Stimulated activated CD8-positive, alpha-beta memory T cell treated with anti-CD3 and anti-CD28 coated beads, Interleukin-4, amount 100 ng/mL, for 48 hours (primary cell): ENCODE measurements around the gene TEN1.

Source experiments
- DNase-seq: peaks from one replicate; pipeline ENCODE4 v3.0.0-alpha.2; 2020

TEN1 gene

DNA sequence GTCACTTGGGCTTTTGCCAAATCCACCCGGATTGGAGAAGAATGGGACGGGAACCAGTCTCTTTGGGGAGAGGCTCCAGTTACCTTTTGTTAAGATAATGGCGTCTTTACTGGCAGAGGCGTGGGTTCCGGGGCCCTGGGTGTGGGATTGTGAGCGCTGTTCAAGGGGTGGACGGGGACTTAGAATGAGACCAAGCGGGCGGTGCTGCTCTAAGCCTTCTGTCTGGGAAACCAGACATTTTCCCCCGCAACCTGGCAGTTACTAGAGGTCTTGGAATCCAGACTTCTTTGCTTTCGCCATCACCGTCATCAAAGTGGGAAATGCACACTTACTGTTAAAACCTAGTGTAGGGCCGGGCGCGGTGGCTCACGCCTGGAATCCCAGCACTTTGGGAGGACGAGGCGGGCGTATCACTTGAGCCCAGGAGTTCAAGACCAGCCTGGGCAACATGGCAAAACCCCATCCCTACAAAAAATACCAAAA is 706 bp downstream of the TEN1 start:
- no peak for DNase-seq

DNA sequence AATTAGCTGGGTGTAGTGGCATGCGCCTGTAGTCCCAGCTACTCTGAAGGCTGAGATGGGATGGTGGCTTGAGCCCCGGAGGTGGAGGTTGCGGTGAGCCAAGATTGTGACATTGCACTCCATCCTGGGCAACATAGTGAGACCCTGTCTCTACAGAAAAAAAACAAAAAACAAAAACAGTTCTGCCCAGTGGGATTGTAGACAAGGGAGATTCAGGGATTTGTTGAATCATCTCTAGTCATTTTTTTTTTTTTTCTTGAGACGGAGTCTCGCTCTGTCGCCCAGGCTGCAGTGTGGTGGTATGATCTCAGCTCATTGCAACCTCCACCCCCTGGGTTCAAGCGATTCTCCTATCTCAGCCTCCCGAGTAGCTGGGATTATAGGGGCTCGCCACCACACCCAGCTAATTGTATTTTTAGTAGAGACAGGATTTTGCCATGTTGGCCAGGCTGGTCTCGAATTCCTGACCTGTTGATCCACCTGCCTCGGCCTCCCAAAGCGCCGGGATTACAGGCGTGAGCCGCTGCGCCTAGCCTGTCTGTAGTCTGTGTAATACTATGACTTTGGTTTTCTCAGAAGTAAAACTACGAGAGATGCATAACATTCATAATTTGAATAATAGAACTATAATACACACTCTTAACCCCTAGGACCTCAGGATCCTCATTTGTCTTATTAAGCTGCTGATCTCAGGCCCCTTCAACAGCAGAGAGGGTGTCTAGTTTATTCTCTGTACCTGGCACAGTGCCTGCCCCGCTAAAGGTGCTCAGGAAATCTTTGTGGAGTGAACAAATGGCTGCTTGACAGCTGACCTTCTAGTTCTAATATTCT is 1.4 kb downstream of the TEN1 start:
- no peak for DNase-seq

DNA sequence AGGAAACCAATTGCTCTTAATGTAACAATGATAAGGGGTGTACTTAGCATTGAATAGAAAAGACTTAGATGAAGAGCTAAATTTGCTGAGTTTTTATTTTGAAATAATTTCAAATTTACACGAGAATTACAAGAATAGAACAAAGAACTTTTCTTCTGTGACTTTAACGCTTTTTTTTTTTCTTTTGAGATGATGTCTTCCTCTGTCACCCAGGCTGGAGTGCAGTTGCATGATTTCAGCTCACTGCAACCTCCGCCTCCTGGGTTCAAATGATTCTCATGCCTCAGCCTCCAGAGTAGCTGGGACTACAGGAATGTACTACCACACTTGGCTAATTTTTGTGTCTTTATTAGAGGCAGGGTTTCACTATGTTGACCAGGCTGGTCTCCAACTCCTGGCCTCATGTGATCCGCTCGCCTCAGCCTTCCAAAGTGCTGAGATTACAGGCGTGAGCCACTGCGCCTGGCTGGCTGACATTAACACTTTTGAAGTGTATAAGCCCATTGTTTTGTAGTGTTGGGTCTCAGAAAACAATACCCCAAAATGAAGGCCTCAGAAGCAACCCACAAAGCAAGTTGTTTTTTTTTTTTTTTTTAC is 2.1 kb downstream of the TEN1 start:
- DNase-seq: no peak

DNA sequence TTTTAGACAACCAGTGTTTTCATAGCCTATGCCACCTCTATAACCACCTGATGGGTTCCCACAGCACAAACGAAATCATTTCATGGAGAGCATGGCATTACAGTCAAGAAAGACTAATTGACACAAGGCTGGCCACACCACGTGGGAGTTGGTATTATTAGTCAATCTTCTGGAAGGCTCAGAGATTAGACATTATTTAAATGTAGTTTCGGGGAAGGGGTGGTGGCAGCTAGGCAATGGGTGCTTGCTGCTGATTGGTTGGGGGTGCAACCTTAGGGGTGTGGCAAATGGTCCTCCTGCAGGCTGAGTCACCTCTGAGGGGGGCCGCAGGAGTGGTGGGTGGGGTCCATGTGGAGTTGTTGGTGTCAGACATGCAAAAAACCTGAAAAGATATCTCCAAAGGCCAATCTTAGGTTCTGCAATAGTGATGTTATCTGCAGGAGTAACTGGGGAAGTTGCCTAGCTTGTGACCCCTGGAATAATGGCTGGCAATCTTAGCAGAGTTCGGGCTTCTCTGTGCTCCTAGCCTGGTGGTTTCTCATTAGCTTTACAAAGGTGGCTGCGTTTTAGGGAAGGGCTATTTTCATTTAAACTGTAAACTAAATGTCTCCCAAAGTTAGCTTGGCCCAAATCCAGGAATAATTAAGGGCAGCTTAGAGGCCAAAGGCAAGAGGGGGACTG is 4.6 kb downstream of the TEN1 start:
- no peak for DNase-seq

DNA sequence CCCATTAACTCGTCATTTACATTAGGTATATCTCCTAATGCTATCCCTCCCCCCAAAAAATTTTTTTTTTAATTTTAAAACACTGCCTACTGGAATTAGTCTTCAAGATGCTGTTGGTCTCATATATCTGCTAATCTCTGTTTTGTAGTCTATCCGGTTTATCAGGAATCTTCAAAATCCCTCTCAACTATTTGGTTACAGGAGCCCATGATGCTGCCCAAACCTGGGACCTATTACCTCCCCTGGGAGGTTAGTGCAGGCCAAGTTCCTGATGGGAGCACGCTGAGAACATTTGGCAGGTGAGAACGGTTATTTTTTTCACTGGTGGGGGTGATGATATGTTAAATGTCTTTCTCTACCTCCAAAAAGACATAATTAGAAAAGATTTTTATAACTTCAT is 6.9 kb downstream of the TEN1 start:
- DNase-seq: no peak

DNA sequence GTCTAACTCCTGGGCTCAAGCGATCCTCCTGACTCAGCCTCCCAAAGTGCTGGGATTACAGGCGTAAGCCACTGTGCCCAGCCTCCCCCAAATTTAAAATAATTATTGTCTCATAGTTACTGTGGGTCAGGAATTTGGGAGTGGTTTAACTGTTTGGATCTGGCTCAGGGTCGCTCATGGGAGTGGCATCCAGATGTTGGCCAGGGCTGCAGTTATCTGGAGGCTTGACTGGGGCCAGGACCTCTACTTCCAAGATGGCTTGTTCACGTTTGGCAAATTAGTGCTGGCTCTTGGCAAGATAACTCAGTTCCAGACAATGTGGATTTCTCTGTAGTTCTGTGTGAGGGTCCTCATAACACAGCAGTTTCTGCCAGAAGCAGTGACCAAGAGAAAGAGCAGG is 8.0 kb downstream of the TEN1 start:
- DNase-seq: no peak

DNA sequence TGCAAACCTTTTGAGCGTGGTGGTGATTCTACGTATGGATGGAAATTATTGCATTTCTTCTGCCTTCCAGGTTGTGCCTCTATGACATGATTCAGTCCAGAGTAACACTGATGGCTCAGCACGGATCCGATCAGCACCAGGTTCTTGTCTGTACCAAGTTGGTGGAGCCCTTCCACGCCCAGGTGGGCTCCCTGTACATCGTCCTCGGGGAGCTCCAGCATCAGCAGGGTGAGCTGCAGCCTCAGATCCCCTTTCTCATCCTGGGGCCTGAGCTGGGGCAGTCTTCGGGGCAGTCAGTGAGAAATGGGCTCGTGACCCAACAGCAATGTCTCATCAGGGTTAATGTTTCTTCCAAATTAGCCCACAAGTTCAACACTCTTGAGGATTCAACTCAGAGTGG is 12.4 kb downstream of the TEN1 start:
- no peak for DNase-seq

DNA sequence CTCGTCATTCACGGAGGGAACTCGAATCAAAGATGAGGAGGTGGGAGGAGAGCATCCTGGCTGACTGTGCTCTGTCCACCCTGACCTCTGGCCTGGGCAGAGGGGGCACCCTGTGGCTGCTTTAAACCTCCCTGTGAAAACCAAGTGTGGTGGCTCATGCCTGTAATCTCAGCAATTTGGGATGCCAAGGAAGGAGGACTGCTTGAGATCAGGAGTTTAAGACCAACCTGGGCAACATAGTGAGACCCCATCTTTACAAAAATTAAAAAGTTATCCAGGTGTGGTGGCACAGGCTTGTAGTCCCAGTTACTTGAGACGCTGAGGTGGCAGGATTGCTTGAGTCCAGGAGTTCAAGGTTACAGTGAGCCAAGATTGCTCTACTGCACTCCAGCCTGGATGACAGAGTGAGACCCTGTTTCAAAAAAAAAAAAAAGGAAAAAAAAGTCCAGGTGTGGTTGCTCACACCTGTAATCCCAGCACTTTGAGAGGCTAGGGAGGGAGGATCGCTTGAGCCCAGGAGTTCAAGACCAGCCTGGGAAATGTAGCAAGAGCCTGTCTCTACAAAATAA is 15.8 kb downstream of the TEN1 start:
- DNase-seq: no peak

DNA sequence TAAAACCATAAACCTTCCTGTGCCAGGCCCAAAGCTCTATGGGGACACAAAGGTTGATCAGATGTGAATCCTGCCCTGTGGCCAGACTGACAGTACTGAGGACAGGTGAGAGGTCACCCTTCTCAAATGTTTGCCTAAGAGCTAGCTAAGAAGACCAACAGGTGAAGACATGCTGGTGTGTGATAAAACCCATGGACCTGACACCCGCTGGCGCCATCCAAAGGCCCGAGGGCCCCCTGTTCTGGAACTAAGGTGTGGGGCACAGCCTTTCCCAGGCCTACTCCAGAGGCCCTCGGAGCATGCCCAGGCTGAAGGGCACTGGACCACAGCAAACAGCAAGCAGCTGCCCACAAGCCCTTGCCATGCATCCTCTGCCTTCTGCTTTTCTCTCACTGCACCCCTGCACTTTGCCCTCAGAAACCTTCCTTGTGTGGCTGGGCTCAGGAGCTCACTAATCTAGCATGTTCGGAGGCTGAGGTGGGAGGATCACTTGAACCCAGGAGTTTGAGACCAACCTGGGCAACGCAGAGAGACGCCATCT is 16.4 kb downstream of the TEN1 start:
- DNase-seq: no peak

DNA sequence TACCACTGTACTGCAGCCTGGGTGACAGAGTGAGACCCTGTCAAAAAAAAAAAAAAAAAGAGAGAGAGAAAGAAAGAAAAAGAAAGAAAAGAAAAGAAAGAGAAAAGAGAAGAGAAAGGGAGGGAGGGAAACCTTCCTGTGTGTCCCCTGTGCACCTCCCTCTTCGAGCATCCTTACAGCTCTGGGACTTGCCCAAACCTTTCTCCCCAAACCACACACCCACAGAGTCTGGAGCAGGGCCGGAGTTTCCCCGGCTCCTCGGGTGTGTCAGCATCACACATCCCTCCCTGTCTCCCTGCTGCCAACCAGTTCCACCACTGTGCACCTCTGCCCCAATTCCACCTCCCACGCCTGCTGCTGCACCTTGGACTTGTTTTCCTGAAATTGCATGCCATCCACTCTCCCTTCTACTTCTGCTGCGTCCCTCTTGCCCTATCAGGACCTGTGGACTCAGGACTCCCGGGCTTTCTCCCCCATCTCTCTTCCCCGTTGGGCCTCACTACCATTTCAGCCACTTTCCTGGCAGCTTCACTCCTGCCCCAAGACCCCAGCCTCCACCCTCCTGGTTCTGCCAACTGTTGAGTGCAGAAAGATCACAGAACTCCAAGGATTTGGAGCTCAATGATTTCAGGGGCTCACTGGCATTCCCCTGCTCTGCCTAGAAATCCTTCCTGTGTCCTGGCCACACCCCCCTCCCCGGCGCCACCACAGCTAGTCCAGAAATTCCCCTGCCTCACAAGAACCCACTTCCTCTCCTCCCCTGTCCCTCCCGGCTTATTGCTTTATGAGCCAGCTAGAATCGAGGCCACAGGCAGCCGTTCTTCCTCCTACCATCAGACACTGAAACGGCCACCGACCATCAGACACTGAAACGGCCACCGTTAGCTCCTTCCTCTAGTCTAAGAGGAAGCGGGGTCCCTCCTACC is 17.9 kb downstream of the TEN1 start:
- peak; percentile 51 for DNase-seq

DNA sequence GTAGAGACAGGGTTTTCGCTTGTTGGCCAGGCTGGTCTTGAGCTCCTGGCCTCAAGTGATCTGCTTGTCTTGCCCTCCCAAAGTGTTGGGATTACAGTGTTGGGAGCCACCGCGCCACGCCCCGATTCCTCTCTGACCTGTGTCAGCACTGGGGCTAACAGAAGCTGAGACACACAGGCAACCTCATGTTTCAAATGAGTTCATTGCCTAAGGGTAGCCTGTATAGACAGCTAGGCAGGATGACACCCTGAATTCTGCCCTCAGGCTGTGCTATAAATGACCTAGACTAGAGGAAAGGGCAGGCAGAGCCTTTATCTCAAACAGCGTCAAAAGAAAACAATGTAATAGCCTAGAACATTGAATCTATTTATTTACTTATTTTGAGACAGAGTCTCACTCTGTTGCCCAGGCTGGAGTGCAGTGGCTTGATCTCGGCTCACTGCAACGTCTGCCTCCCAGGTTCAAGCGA is 19.3 kb downstream of the TEN1 start:
- DNase-seq: no peak

DNA sequence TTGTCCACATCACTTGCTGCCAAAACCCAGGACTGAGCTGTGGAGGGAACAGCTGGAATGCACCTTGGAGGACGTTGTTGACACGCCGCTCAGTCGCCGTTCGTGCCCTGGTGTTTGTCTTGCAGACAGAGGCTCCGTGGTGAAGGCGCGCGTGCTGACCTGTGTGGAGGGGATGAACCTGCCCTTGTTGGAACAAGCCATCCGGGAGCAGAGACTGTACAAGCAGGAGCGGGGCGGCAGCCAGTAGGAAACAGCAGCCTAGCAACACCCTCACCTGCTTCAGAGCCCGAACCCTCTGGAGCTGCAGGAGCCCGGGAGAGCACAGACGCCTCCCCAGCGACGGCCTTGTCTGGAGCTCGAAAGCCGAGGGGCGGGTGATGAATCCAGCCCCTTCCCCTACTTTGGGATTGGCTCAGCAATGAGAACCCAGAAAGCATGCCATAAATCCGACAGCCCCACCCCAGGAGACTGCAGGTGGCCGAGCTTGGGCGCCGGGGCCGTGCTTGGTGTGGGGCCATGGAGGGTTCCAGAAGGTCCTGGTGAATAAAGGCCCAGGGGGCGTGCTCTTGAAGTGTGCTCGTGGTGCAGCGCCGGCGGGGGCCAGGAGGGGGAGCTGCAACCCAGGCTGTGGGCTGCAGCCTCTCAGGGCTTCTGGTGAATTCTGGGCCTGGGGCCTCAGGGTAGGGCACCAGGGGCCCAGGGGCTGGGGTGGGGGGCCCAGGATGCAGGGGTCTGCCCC is 21.1 kb downstream of the TEN1 start:
- DNase-seq: peak; percentile 85

DNA sequence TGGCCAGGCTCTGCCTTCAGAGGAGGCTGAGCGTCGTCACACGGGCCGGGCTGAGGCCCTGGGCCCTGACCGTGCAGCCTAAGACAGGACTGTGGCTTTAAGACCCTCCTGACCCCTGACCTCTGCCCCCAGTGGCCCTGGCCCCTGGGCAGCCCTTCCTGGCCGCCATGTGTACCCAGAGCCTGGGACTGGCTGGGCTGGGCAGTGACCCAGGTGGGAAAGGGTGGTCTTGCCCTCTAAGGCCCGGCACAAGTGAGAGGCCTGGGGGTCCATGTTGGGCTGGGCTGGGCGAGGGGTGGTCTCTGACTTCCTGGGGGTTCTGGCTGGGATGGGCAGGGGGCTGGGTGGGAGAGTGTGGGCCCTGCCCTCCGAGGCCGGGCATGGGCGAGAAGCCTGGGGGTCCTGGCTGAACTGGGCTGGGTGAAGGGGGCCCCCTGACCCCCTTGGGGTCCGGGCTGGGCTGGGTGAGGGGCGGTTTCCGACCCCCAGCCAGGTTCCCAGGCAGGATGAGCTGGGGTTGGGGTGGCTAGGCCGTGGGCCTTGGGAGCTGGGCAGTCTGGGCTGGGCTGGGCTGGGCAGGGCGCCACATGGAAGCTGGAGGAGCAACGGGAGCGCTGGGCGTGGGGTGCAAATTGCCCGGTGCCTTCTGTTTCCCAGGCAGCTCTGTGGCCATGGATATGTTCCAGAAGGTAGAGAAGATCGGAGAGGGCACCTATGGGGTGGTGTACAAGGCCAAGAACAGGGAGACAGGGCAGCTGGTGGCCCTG is 21.9 kb downstream of the TEN1 start, which contains the start of gene CDK3:
TSS of gene CDK3 (plus strand) at position 101 of the 767 bp plus-strand sequence. CDS start at position 672, 571 bp downstream.
- no peak for DNase-seq

DNA sequence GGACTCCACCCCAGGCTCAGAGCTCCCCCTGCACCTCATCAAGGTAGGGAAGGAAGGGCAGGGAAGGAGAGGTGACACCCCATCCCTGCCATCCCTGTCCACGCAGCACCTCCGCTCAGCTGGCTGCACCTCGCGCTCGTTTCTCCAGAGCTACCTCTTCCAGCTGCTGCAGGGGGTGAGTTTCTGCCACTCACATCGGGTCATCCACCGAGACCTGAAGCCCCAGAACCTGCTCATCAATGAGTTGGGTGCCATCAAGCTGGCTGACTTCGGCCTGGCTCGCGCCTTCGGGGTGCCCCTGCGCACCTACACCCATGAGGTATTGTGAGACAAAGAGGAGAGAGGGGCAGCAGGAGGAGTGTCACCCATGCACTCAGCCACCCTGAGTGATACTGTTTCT is 23.1 kb downstream of the TEN1 start:
- no peak for DNase-seq

DNA sequence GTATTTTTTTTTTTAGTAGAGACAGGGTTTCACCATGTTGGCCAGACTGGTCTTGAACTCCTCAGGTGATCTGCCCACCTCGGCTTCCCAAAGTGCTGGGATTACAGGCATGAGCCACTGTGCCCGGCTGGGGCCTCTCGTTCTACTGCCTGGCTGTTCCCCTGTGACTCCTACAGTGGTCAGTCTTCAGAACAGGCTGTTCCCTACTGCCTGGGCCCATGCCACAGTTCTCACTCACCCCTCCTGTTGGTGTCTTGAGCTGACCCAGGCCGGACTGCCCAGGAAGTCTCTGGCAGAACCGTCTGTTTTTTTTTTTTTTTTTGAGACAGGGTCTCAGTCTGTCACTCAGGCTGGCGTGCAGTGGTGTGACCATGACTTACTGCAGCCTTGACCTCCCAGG is 24.9 kb downstream of the TEN1 start:
- no peak for DNase-seq

DNA sequence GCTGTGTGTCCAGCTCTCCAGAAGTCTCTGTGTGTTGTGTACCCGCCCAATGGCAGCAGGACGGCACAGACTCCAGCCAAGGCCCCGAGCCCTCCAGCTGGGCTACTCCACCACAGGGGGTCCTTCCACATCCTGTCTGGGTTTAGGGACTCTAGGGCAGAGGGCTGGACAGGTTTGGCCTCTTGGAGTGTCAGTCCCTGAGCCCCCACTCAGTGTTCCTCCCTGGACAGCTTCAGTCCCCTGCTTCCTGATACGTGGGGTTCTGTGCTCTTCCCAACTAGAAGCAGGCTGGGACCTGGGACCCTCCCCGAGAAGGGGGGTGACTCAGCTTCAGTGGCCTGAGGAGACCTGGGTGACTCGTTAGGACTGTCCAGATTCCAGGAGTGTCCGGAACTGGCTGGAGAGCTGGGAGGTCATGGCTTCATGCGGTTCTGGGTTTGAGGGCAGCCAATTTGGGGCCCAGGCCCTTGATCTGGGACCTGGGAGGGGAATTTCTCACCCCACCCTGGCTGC is 25.8 kb downstream of the TEN1 start:
- DNase-seq: no peak

DNA sequence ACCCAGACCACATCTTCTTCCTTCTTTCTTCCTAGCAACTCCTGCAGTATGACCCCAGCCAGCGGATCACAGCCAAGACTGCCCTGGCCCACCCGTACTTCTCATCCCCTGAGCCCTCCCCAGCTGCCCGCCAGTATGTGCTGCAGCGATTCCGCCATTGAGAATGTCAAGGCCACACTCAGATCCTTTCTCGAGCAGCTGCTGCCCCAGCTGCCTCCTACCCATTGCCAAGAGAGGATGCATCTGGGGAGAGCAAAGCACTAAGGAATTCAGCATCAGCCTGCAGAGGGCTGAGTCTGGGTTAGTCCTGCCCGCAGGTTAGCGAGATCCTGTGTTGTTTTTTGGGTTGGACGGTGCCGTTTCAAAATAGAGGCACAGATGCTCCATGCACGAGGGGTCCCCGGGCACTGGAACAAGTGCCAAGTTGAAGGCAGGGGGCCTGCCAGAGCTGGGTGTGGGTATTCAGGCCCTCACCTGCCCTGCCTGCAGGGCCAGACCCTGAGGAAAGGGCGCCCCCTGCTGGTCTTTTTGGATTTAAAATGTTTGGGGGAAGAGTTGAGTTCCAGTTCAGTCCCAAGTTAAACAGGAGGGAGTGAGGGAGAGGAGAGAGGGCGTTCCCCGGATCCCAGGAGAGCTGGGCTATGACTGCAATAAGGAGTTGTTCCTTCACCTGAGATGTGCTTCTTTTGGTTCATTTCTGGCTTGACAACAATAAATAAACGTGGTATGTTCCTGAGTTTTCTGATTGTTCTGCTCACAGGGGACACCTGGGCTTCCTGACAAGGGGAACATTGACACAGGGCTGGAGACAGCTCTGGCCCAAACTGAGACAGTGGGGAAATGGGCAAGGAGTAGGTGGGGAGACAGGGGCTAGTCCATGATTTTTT is 26.5 kb downstream of the TEN1 start:
- peak; percentile 96 for DNase-seq

DNA sequence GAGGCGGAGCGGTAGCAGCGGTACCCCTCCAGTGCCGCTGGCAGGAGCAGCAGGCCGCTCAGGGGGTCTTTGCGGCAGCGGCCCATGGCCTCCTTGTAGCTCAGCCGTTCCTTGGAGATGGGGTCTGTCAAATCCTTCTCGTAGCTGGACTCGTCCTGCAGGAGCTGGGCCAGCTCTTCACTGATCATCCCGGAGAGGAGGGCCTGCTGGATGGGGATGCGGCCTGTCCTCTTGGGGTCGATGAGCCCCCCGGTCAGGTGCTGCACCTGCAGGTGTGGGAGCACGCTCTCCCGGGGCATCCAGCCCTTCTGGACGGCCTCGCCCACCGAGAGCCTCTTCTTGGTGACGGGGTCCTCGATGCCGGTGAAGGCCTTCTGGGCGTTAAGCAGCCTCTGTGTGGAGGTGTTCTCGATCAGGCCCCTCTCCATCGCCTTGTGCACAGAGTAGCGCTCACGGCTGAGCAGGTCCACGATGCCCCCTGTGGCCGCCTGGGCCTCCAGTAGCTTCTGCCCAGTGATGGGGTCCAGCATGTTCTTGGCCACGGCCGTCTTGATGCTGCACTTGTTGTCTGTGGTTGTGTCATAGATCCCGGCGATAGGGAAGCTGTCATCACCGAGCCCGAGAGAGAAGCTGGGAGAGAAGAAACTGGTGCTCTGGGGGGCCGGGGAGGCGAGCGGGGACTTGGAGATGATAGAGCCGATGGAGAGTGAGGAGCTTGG is 28.2 kb downstream of the TEN1 start:
- DNase-seq: no peak

DNA sequence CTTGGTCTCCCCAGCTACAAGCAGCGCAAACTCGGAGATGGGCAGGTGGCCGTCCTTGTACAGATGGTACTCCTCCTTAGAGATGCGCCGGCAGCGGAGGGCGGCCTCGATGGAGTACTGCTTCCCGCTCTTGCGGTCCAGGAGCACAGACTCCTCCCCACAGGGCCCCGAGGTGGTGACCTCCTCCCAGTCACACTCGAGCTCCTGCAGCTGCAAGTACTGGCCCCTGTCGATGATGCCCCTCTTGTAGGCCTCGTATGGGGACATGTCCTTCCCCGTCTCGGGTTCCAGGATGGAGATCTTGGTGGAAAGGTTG is 28.8 kb downstream of the TEN1 start:
- no peak for DNase-seq
